Muscle of leg (tissue), 11 donors: ENCODE data around the gene KRTAP6-3. TPM values are rescaled to one million over a fixed set of nuclear protein-coding genes. Genes with fewer than 3 reads are reported as not detected.

Experiments
- DNase-seq: peaks from one replicate; pipeline ENCODE4 v3.0.0; 2013
- H3K27ac ChIP-seq: one replicate; pipeline ENCODE4 v1.5.1; 2013; ENCODE audit warnings: mild to moderate bottlenecking, low read length, control low read depth
- H3K27me3 ChIP-seq: one replicate; pipeline ENCODE4 v1.6.1; 2013; ENCODE audit warnings: low read length; ENCODE audit not compliant: control insufficient read depth, insufficient read depth
- H3K36me3 ChIP-seq: one replicate; pipeline ENCODE4 v1.6.1; 2013; ENCODE audit warnings: low read length; ENCODE audit not compliant: control insufficient read depth, insufficient read depth
- H3K4me1 ChIP-seq: one replicate; pipeline ENCODE4 v1.6.1; 2013; ENCODE audit warnings: low read length; ENCODE audit not compliant: control insufficient read depth, insufficient read depth
- H3K4me3 ChIP-seq: one replicate; pipeline ENCODE4 v1.5.1; 2013; ENCODE audit warnings: low read length, control low read depth
- H3K9me3 ChIP-seq: replicated peaks from 2 replicates; pipeline ENCODE4 v1.6.1; 2013; ENCODE audit warnings: low read depth, low read length; ENCODE audit not compliant: control insufficient read depth
- WGBS: methylation state at CpG from one replicate; pipeline ENCODE4 v1.1.5; 2013; ENCODE audit warnings: missing lambda C conversion rate; ENCODE audit not compliant: insufficient coverage; 5-methylcytosine and 5-hydroxymethylcytosine counted together
- polyA plus RNA-seq, 8 donors: library from polyadenylated mRNA; unstranded; fragments of 120-200 nt; gene quantifications; one replicate each; pipeline versions ENCODE4 v1.2.1 to v1.2.3, GENCODE V29; 2013; ENCODE audit warnings: inconsistent platforms in 1 of 8, low replicate concordance in 1 of 8; ENCODE audit not compliant: insufficient read length in 8 of 8, insufficient read depth in 1 of 8
- total RNA-seq: library from RNA; stranded (reverse); fragments of 120-200 nt; gene quantifications from one replicate; pipeline ENCODE4 v1.2.4, GENCODE V29; 2013

Gene KRTAP6-3
- total and polyA plus RNA-seq, 9 donors: not detected

GRCh38 chr21:30580132-30580531 lies 12.1 kb upstream of the KRTAP6-3 start:
- Histone ChIP-seq H3K4me1 (no peaks in the 10 kb centered on the region), H3K27me3 (no peaks in the 10 kb centered on the region), H3K27ac (no peak overlapping the region), H3K9me3 (no peaks in the 10 kb centered on the region), H3K4me3 (no peak overlapping the region), H3K36me3 (no peaks in the 10 kb centered on the region)
- no peak for DNase-seq
- 71% methylated on average over 2 of the region's 3 CpGs for WGBS

- H3K9me3 ChIP-seq: no peaks in the 10 kb centered on the region
- H3K27ac ChIP-seq: no peak overlapping the region
- H3K4me1 ChIP-seq: no peaks in the 10 kb centered on the region
- no peaks in the 10 kb centered on the region for H3K27me3 ChIP-seq
- H3K36me3 ChIP-seq: no peaks in the 10 kb centered on the region
- no peak overlapping the region for H3K4me3 ChIP-seq
- DNase-seq: no peak
- WGBS: no CpG with 5 or more reads among the region's 1 CpG
Observed at GRCh38 chr21:30582870-30583269, 9.4 kb upstream of the KRTAP6-3 start.

- H3K27ac ChIP-seq: no peak within 1 kb of the TSS
- H3K27me3 ChIP-seq: no peaks in the 10 kb centered on the region
- no peaks in the 10 kb centered on the region for H3K36me3 ChIP-seq
- DNase-seq: no peak
- no peaks in the 10 kb centered on the region for H3K4me1 ChIP-seq
- no peak within 1 kb of the TSS for H3K4me3 ChIP-seq
- H3K9me3 ChIP-seq: peaks cover 3% of the 10 kb centered on the region
Observed at GRCh38 chr21:30590297-30590696, 1.9 kb upstream of the KRTAP6-3 start, which contains the start of gene KRTAP22-2. TSS of gene KRTAP22-2 (minus strand) at chr21:30590397.

GRCh38 chr21:30598802-30599201 lies 6.6 kb downstream of the KRTAP6-3 start, which contains the start of gene KRTAP6-2:
TSS of gene KRTAP6-2 (minus strand) at chr21:30598902. CDS start at chr21:30598874, 28 bp downstream.
- Histone ChIP-seq H3K36me3 (no peaks in the 10 kb centered on the region), H3K9me3 (no peaks in the 10 kb centered on the region), H3K27ac (no peak within 1 kb of the TSS), H3K27me3 (no peaks in the 10 kb centered on the region), H3K4me1 (no peaks in the 10 kb centered on the region), H3K4me3 (no peak within 1 kb of the TSS)
- no peak for DNase-seq
- WGBS: 95% methylated on average over 6 of the region's 6 CpGs

- Histone ChIP-seq H3K9me3 (no peaks in the 10 kb centered on the region), H3K27ac (no peak within 1 kb of the TSS), H3K36me3 (no peaks in the 10 kb centered on the region), H3K4me3 (no peak within 1 kb of the TSS), H3K27me3 (no peaks in the 10 kb centered on the region), H3K4me1 (no peaks in the 10 kb centered on the region)
- DNase-seq: no peak
- no CpG with 5 or more reads among the region's 1 CpG for WGBS
Observed at GRCh38 chr21:30600787-30601186, 8.5 kb downstream of the KRTAP6-3 start, which contains the start of gene KRTAP22-1. TSS of gene KRTAP22-1 (plus strand) at chr21:30601087.

GRCh38 chr21:30605968-30606367 lies 13.7 kb downstream of the KRTAP6-3 start:
- Histone ChIP-seq H3K27me3 (no peaks in the 10 kb centered on the region), H3K27ac (no peak overlapping the region), H3K9me3 (no peaks in the 10 kb centered on the region), H3K4me3 (no peak overlapping the region), H3K4me1 (no peaks in the 10 kb centered on the region), H3K36me3 (no peaks in the 10 kb centered on the region)
- DNase-seq: no peak
- WGBS: 94% methylated on average over 2 of the region's 2 CpGs

GRCh38 chr21:30612132-30612531 lies 19.9 kb downstream of the KRTAP6-3 start:
- no peak overlapping the region for H3K4me3 ChIP-seq

GRCh38 chr21:30613836-30614235 lies 21.6 kb downstream of the KRTAP6-3 start, which contains the start of gene KRTAP6-1:
TSS of gene KRTAP6-1 (minus strand) at chr21:30613930. CDS start at chr21:30613904, 26 bp downstream.
- H3K9me3 ChIP-seq: no peaks in the 10 kb centered on the region
- no peak for DNase-seq
- no peak within 1 kb of the TSS for H3K27ac ChIP-seq
- H3K4me3 ChIP-seq: no peak within 1 kb of the TSS
- H3K27me3 ChIP-seq: no peaks in the 10 kb centered on the region
- H3K4me1 ChIP-seq: no peaks in the 10 kb centered on the region
- H3K36me3 ChIP-seq: no peaks in the 10 kb centered on the region
- 60% methylated on average over 1 of the region's 2 CpGs for WGBS

More at GRCh38 chr21:30612132-30612531, 19.9 kb downstream of the KRTAP6-3 start:
- Histone ChIP-seq H3K36me3 (no peaks in the 10 kb centered on the region), H3K9me3 (no peaks in the 10 kb centered on the region), H3K4me1 (no peaks in the 10 kb centered on the region), H3K27ac (no peak overlapping the region), H3K27me3 (no peaks in the 10 kb centered on the region)
- DNase-seq: no peak
- WGBS: 63% methylated on average over 1 of the region's 2 CpGs

GRCh38 chr21:30615199-30615598 lies 23.0 kb downstream of the KRTAP6-3 start:
- DNase-seq: no peak

GRCh38 chr21:30616125-30616524 lies 23.9 kb downstream of the KRTAP6-3 start, which contains the start of gene KRTAP20-1:
TSS of gene KRTAP20-1 (plus strand) at chr21:30616425. CDS start at chr21:30616455, 30 bp downstream.
- Histone ChIP-seq H3K9me3 (no peaks in the 10 kb centered on the region), H3K4me3 (no peak within 1 kb of the TSS), H3K36me3 (no peaks in the 10 kb centered on the region), H3K27ac (no peak within 1 kb of the TSS), H3K4me1 (no peaks in the 10 kb centered on the region), H3K27me3 (no peaks in the 10 kb centered on the region)
- no peak for DNase-seq
- no CpG with 5 or more reads among the region's 2 CpGs for WGBS

More at GRCh38 chr21:30615199-30615598, 23.0 kb downstream of the KRTAP6-3 start:
- H3K9me3 ChIP-seq: no peaks in the 10 kb centered on the region
- H3K36me3 ChIP-seq: no peaks in the 10 kb centered on the region
- no peak overlapping the region for H3K27ac ChIP-seq
- no peak overlapping the region for H3K4me3 ChIP-seq
- no peaks in the 10 kb centered on the region for H3K27me3 ChIP-seq
- H3K4me1 ChIP-seq: no peaks in the 10 kb centered on the region

GRCh38 chr21:30620080-30620479 lies 27.8 kb downstream of the KRTAP6-3 start:
- H3K27me3 ChIP-seq: no peaks in the 10 kb centered on the region
- H3K36me3 ChIP-seq: no peaks in the 10 kb centered on the region

More at GRCh38 chr21:30620080-30620479, 27.8 kb downstream of the KRTAP6-3 start:
- Histone ChIP-seq H3K4me3 (no peak overlapping the region), H3K27ac (no peak overlapping the region), H3K9me3 (peaks cover 9% of the 10 kb centered on the region), H3K4me1 (no peaks in the 10 kb centered on the region)
- no peak for DNase-seq
